Body of pancreas (tissue), 4 donors: ENCODE results near the gene PLK2. TPM values are rescaled to one million over a fixed set of nuclear protein-coding genes. Genes with fewer than 3 reads are reported as not detected.
A peak's percentile ranks its signal among the peaks of the same experiment; 100 is the strongest.

Experiments
- ATAC-seq: fragments of 150-250 bp; one replicate; pipeline ENCODE4 v1.9.1; 2016
- DNase-seq, 4 donors: peaks; one replicate each; pipeline ENCODE4 v3.0.0-alpha.2; 2019
- H3K27ac ChIP-seq, 4 donors: fragments of 200-600 bp; sonication (generic); 1 replicate in 3 of 4; 2 replicates in 1 of 4; pipeline versions ENCODE4 v1.5.1 to v1.6.1; 2016 to 2019; ENCODE audit warnings: mild to moderate bottlenecking in 1 of 4, mixed read lengths in 1 of 4, moderate library complexity in 1 of 4
- H3K27me3 ChIP-seq, 2 donors: fragments of 200-600 bp; sonication (generic); one replicate each; pipeline ENCODE4 v1.6.0; 2016; ENCODE audit warnings: mild to moderate bottlenecking in 1 of 2
- H3K36me3 ChIP-seq, 2 donors: fragments of 200-600 bp; sonication (generic); replicated peaks in 1 of 2; 2 replicates each; pipeline ENCODE4 v1.5.1; 2016; ENCODE audit warnings: low read depth in 2 of 2; ENCODE audit not compliant: insufficient read depth in 1 of 2
- H3K4me1 ChIP-seq: fragments of 200-600 bp; sonication (generic); one replicate; pipeline ENCODE4 v1.6.0; 2016
- H3K4me3 ChIP-seq, 2 donors: fragments of 200-600 bp; sonication (generic); 1 replicate in 1 of 2; 2 replicates in 1 of 2; pipeline ENCODE4 v1.5.1; 2016 to 2019
- H3K9me3 ChIP-seq, 3 donors: fragments of 200-600 bp; sonication (generic); 1 replicate in 2 of 3; 2 replicates in 1 of 3; pipeline ENCODE4 v1.5.1; 2016
- CTCF ChIP-seq, 7 experiments: fragments of 450-650 bp in 4 of 7; fragments of 200-600 bp in 3 of 7; sonication (generic) in 3 of 7; IDR thresholded peaks; one replicate each; pipeline ENCODE4 v1.5.1; 2016 to 2019; ENCODE audit warnings: antibody characterized with exemption in 7 of 7
- POLR2A ChIP-seq, 3 donors: fragments of 450-650 bp; IDR thresholded peaks; one replicate each; pipeline ENCODE4 v1.6.1; 2016; ENCODE audit warnings: antibody characterized with exemption in 3 of 3, mild to moderate bottlenecking in 2 of 3
- WGBS, 2 donors: methylation state at CpG; one replicate each; pipeline ENCODE4 v1.1.5; 2017; 5-methylcytosine and 5-hydroxymethylcytosine counted together
- intact Hi-C: fragments of 100-400 bp; cut with DNase I; formaldehyde crosslinking; loops from one replicate; pipeline ENCODE4 v1.15.1; 2023
- total RNA-seq, 2 donors: library from RNA; depleted of rRNA; stranded (reverse); fragments of >200 nt; gene quantifications; one replicate each; pipeline ENCODE4 v1.1.0, GENCODE V29; 2016

The PLK2 gene
- total RNA-seq, 2 donors from 2014 or later = 24.4 to 30.7 TPM

- intact Hi-C loops = loop anchor here (10.0 kb wide), 3 partner anchors 676 to 1176 kb away; no protein-coding TSS in a partner anchor
- H3K27ac ChIP-seq = peak overlapping the region; percentile 96 to 99 (median 98)
- peak overlapping the region; percentile 72 to 86 for H3K4me3 ChIP-seq
- no peak for TF ChIP-seq POLR2A (IDR thresholded peaks at IDR 0.05)
- TF ChIP-seq CTCF (IDR thresholded peaks at IDR 0.05) = peak; percentile 50 to 91 (median 85)
- H3K4me1 ChIP-seq = peaks cover 45% of the 10 kb centered on the region
- 5 to 15% methylated on average over 9 to 30 of the region's 30 CpGs for WGBS, 2 donors
- no peaks in the 10 kb centered on the region for H3K9me3 ChIP-seq
- peak; percentile 94 to 95 (median 94) for DNase-seq
- H3K27me3 ChIP-seq = no peaks in the 10 kb centered on the region
- H3K36me3 ChIP-seq = no peaks in the 10 kb centered on the region
- peak; percentile 79 for ATAC-seq
Observed at GRCh38 chr5:58460732-58461286, 923 bp upstream of the PLK2 start.

- peaks cover 6 to 8% of the 10 kb centered on the region in 2 donors for H3K36me3 ChIP-seq
- intact Hi-C loops = loop anchor here (5.0 to 10.0 kb wide), 4 partner anchors 562 to 1175 kb away; no protein-coding TSS in a partner anchor
- ATAC-seq = peak; percentile 11
- TF ChIP-seq CTCF (IDR thresholded peaks at IDR 0.05) = no peak
- TF ChIP-seq POLR2A (IDR thresholded peaks at IDR 0.05) = no peak
- peaks cover 53% of the 10 kb centered on the region for H3K4me1 ChIP-seq
- H3K4me3 ChIP-seq = peak overlapping the region; percentile 72 to 86
- no peaks in the 10 kb centered on the region for H3K9me3 ChIP-seq
- H3K27me3 ChIP-seq = no peaks in the 10 kb centered on the region
- peak in 3 of 4 donors; percentile 30 to 47 (median 47) for DNase-seq
- 0% methylated on average over 24 to 56 of the region's 57 CpGs for WGBS, 2 donors
- H3K27ac ChIP-seq = peak overlapping the region; percentile 96 to 99 (median 98)
Observed at GRCh38 chr5:58459146-58460001, 512 bp downstream of the PLK2 start.

GRCh38 chr5:58458743-58459145, 1.1 kb downstream of the PLK2 start:
- no peaks in the 10 kb centered on the region for H3K9me3 ChIP-seq
- peak overlapping the region; percentile 72 to 86 for H3K4me3 ChIP-seq
- no peak for DNase-seq
- no peaks in the 10 kb centered on the region for H3K27me3 ChIP-seq
- intact Hi-C loops = loop anchor here (5.0 kb wide), 1 partner anchor 561 kb away; no protein-coding TSS in a partner anchor
- peaks cover 56% of the 10 kb centered on the region for H3K4me1 ChIP-seq
- WGBS, 2 donors = 1 to 4% methylated on average over 9 of the region's 9 CpGs
- no peak for ATAC-seq
- TF ChIP-seq POLR2A (IDR thresholded peaks at IDR 0.05) (no peak), CTCF (IDR thresholded peaks at IDR 0.05) (no peak)
- peak overlapping the region in 3 of 4 donors; percentile 0 to 99 (median 37) for H3K27ac ChIP-seq
- peaks cover 6 to 8% of the 10 kb centered on the region in 2 donors for H3K36me3 ChIP-seq

GRCh38 chr5:58458141-58458742, 1.6 kb downstream of the PLK2 start:
- no peaks in the 10 kb centered on the region for H3K27me3 ChIP-seq
- DNase-seq (no peak), ATAC-seq (no peak)
- 35 to 55% methylated on average over 7 of the region's 7 CpGs for WGBS, 2 donors
- no peaks in the 10 kb centered on the region for H3K9me3 ChIP-seq
- peak overlapping the region; percentile 72 to 86 for H3K4me3 ChIP-seq
- no peak for TF ChIP-seq POLR2A (IDR thresholded peaks at IDR 0.05)
- no peak for TF ChIP-seq CTCF (IDR thresholded peaks at IDR 0.05)
- intact Hi-C loops = loop anchor here (5.0 kb wide), 1 partner anchor 561 kb away; no protein-coding TSS in a partner anchor
- peak overlapping the region in 3 of 4 donors; percentile 0 to 99 (median 37) for H3K27ac ChIP-seq
- H3K4me1 ChIP-seq = peaks cover 56% of the 10 kb centered on the region
- peaks cover 6 to 8% of the 10 kb centered on the region in 2 donors for H3K36me3 ChIP-seq
